Colonic mucosa (tissue), 4 donors: ENCODE measurements around the gene FBXW2. TPM values are rescaled to one million over a fixed set of nuclear protein-coding genes. Genes with fewer than 3 reads are reported as not detected.
A peak's percentile ranks its signal among the peaks of the same experiment; 100 is the strongest.
"Not testable (repeated sequence)": the region's sequence is repeated elsewhere in the genome, so short reads cannot be mapped to it uniquely, and the experiment has no call there.

Experiments used
- DNase-seq: peaks from one replicate; pipeline ENCODE4 v3.0.0-alpha.2; 2020
- H3K27ac ChIP-seq: fragments of 200-600 bp; one replicate; pipeline ENCODE4 v1.8.0; 2021
- H3K27me3 ChIP-seq: fragments of 200-600 bp; one replicate; pipeline ENCODE4 v1.8.0; 2021
- H3K36me3 ChIP-seq: fragments of 200-600 bp; one replicate; pipeline ENCODE4 v1.8.0; 2021
- H3K4me1 ChIP-seq: fragments of 200-600 bp; one replicate; pipeline ENCODE4 v1.8.0; 2021; ENCODE audit warnings: mild to moderate bottlenecking
- H3K4me3 ChIP-seq: fragments of 200-600 bp; one replicate; pipeline ENCODE4 v1.8.0; 2021
- H3K9ac ChIP-seq, 2 donors: one replicate each; pipeline ENCODE4 v1.7.0; 2013; ENCODE audit warnings: control low read depth in 2 of 2, low read depth in 2 of 2, low read length in 2 of 2
- H3K9me3 ChIP-seq: fragments of 200-600 bp; one replicate; pipeline ENCODE4 v1.8.0; 2021
- CTCF ChIP-seq: fragments of 200-600 bp; IDR thresholded peaks from one replicate; pipeline ENCODE4 v1.8.0; 2022; ENCODE audit warnings: antibody characterized with exemption, mild to moderate bottlenecking
- intact Hi-C: fragments of 100-400 bp; cut with DNase I; formaldehyde crosslinking; loops from one replicate; pipeline ENCODE4 v1.14.1; 2022
- total RNA-seq, 2 donors: library from RNA; stranded (reverse); fragmentation: NEBNext Ultra II Directional in 1 of 2; extraction: Animal tissue kit (Norgen Biotek cat#: 25700) in 1 of 2; gene quantifications; one replicate each; pipeline ENCODE4 v1.2.1, GENCODE V29; 2021
- donor health status: healthy.
- donor health status: DM: no; HTN: no; CAD: no.
- donor health status: DM: no; HTN: no; CAD: no.

FBXW2 gene
- total RNA-seq, 2 donors from 2014 or later, result 52.1 to 53.5 TPM

DNA sequence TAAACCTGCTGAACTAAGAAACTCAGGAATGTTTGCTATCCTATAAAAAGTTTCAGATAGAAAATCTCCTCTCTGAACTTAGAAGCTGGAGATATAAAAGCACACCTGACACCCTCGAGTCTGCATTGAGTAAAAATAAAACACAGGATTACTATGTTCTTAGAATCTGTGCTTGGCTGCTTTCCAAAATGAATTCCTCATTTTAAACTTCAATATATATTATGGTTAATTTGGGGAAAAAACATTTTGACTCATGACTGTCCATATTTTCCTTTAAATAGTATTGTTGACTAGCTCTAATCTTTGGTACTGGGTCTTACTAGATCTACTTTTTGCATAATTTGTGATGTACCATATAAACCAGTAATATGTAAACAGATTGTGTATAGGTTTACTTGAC lies 36.7 kb downstream of the FBXW2 start:
- Histone ChIP-seq H3K9me3 (no peaks in the 10 kb centered on the region), H3K9ac (no peak overlapping the region), H3K27me3 (no peaks in the 10 kb centered on the region), H3K4me3 (no peak overlapping the region), H3K27ac (no peak overlapping the region), H3K4me1 (no peaks in the 10 kb centered on the region), H3K36me3 (no peaks in the 10 kb centered on the region)
- no peak for TF ChIP-seq CTCF
- DNase-seq, result no peak
- intact Hi-C loops, result loop anchor here (5.0 to 10.0 kb wide), 2 partner anchors 132 to 306 kb away; no protein-coding TSS in a partner anchor

- Histone ChIP-seq H3K36me3 (no peaks in the 10 kb centered on the region), H3K27ac (no peak overlapping the region), H3K9me3 (no peaks in the 10 kb centered on the region), H3K4me1 (no peaks in the 10 kb centered on the region), H3K27me3 (no peaks in the 10 kb centered on the region), H3K4me3 (no peak overlapping the region), H3K9ac (no peak overlapping the region)
- peak; percentile 93 for TF ChIP-seq CTCF
- intact Hi-C loops, result loop anchor here (5.0 to 10.0 kb wide), 2 partner anchors 131 to 306 kb away; no protein-coding TSS in a partner anchor
- DNase-seq, result peak; percentile 71
These were observed 37.3 kb downstream of the FBXW2 start for GRCh38 chr9:120755810-120756434.

DNA sequence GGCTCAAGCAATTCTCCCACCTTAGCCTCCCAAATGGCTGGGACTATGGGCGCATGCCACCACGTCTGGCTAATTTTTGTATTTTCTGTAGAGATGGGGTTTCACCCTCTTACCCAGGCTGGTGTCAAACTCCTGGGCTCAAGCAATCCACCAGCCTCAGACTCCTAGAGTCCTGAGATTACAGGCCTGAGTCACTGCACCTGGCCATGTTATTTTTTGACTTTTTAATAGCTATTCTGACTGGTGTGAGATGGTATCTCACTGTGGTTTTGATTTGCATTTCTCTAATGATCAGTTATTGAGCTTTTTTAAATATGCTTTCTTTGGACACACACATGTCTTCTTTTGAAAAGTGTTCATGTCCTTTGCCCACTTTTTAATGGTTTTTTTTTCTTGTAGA lies 38.2 kb downstream of the FBXW2 start:
- no peaks in the 10 kb centered on the region for H3K27me3 ChIP-seq
- H3K4me3 ChIP-seq, result no peak overlapping the region
- TF ChIP-seq CTCF, result no peak
- no peaks in the 10 kb centered on the region for H3K36me3 ChIP-seq
- no peak overlapping the region for H3K9ac ChIP-seq
- DNase-seq, result no peak
- H3K9me3 ChIP-seq, result no peaks in the 10 kb centered on the region
- no peaks in the 10 kb centered on the region for H3K4me1 ChIP-seq
- intact Hi-C loops, result loop anchor here (5.0 to 10.0 kb wide), 2 partner anchors 130 to 307 kb away; no protein-coding TSS in a partner anchor
- no peak overlapping the region for H3K27ac ChIP-seq

GRCh38 chr9:120750421-120750820 lies 42.8 kb downstream of the FBXW2 start:
- Histone ChIP-seq H3K36me3 (no peaks in the 10 kb centered on the region), H3K27ac (no peak overlapping the region), H3K4me1 (no peaks in the 10 kb centered on the region), H3K4me3 (no peak overlapping the region), H3K27me3 (no peaks in the 10 kb centered on the region), H3K9me3 (no peaks in the 10 kb centered on the region), H3K9ac (no peak overlapping the region)
- no peak for TF ChIP-seq CTCF
- no peak for DNase-seq
- intact Hi-C loops, result loop anchor here (10.0 kb wide), 1 partner anchor 126 kb away; no protein-coding TSS in a partner anchor

- intact Hi-C loops, result not testable (repeated sequence)
These were observed 46.9 kb downstream of the FBXW2 start for GRCh38 chr9:120746366-120746765.

GRCh38 chr9:120745278-120745677 lies 47.9 kb downstream of the FBXW2 start:
- intact Hi-C loops, result no loop called here
- H3K4me1 ChIP-seq, result no peaks in the 10 kb centered on the region
- no peaks in the 10 kb centered on the region for H3K9me3 ChIP-seq
- H3K36me3 ChIP-seq, result no peaks in the 10 kb centered on the region
- no peak overlapping the region for H3K4me3 ChIP-seq
- no peak overlapping the region for H3K9ac ChIP-seq
- no peak for TF ChIP-seq CTCF
- no peak for DNase-seq
- H3K27me3 ChIP-seq, result no peaks in the 10 kb centered on the region
- no peak overlapping the region for H3K27ac ChIP-seq

More at GRCh38 chr9:120746366-120746765, 46.9 kb downstream of the FBXW2 start:
- H3K9me3 ChIP-seq, H3K36me3 ChIP-seq, DNase-seq, H3K4me1 ChIP-seq, H3K9ac ChIP-seq, H3K27me3 ChIP-seq, H3K27ac ChIP-seq, H3K4me3 ChIP-seq: not testable (repeated sequence)
